Mesendoderm (in vitro differentiated cells): ENCODE data around the gene DIAPH3.

Source experiments
- DNase-seq: peaks from one replicate; pipeline ENCODE4 v3.0.0; 2013
- H2AK5ac ChIP-seq: 2 replicates; pipeline ENCODE4 v1.6.1; 2013; ENCODE audit warnings: low read length, inconsistent platforms
- H2BK120ac ChIP-seq: 2 replicates; pipeline ENCODE4 v1.6.1; 2013; ENCODE audit warnings: low read depth, mild to moderate bottlenecking, low read length, moderate library complexity, mixed read lengths
- H2BK15ac ChIP-seq: replicated peaks from 2 replicates; pipeline ENCODE4 v1.6.1; 2013; ENCODE audit warnings: low read depth, mild to moderate bottlenecking, moderate library complexity
- H2BK5ac ChIP-seq: 2 replicates; pipeline ENCODE4 v1.6.1; 2013; ENCODE audit warnings: low read length, inconsistent platforms
- H3K18ac ChIP-seq: 2 replicates; pipeline ENCODE4 v1.6.1; 2013; ENCODE audit warnings: mild to moderate bottlenecking, low read length, mixed read lengths
- H3K23ac ChIP-seq: one replicate; pipeline ENCODE4 v1.6.1; 2013; ENCODE audit warnings: low read length
- H3K27ac ChIP-seq: 2 replicates; pipeline ENCODE4 v1.5.1; 2013; ENCODE audit warnings: low read depth, mild to moderate bottlenecking, inconsistent platforms, low read length, moderate library complexity
- H3K27me3 ChIP-seq: 2 replicates; pipeline ENCODE4 v1.6.1; 2013; ENCODE audit warnings: low read length, control low read depth, mild to moderate bottlenecking, inconsistent platforms; ENCODE audit not compliant: insufficient read depth, poor library complexity
- H3K36me3 ChIP-seq: 2 replicates; pipeline ENCODE4 v1.6.1; 2013; ENCODE audit warnings: low read length, inconsistent platforms; ENCODE audit not compliant: control insufficient read depth, insufficient read depth
- H3K4ac ChIP-seq: one replicate; pipeline ENCODE4 v1.6.1; 2013; ENCODE audit warnings: low read depth, mild to moderate bottlenecking, low read length, moderate library complexity
- H3K4me1 ChIP-seq: 2 replicates; pipeline ENCODE4 v1.6.1; 2013; ENCODE audit warnings: low read depth, low read length, inconsistent platforms; ENCODE audit not compliant: control insufficient read depth
- H3K4me2 ChIP-seq: 2 replicates; pipeline ENCODE4 v1.6.1; 2013; ENCODE audit warnings: low read length
- H3K4me3 ChIP-seq: 2 replicates; pipeline ENCODE4 v1.5.1; 2013; ENCODE audit warnings: mild to moderate bottlenecking, low read length
- H3K56ac ChIP-seq: one replicate; pipeline ENCODE4 v1.6.1; 2013; ENCODE audit warnings: low read length
- H3K79me1 ChIP-seq: 2 replicates; pipeline ENCODE4 v1.6.1; 2013; ENCODE audit warnings: low read length, inconsistent platforms
- H3K79me2 ChIP-seq: 2 replicates; pipeline ENCODE4 v1.6.1; 2013; ENCODE audit warnings: mild to moderate bottlenecking, low read length; ENCODE audit not compliant: control insufficient read depth, insufficient read depth
- H3K9ac ChIP-seq: 2 replicates; pipeline ENCODE4 v1.6.1; 2013; ENCODE audit warnings: low read length, inconsistent platforms
- H4K5ac ChIP-seq: one replicate; pipeline ENCODE4 v1.6.1; 2013; ENCODE audit warnings: low read length
- H4K8ac ChIP-seq: one replicate; pipeline ENCODE4 v1.6.1; 2013; ENCODE audit warnings: low read depth, mild to moderate bottlenecking, control low read depth, low read length, moderate library complexity
- WGBS: extraction: QIAGEN DNeasy Blood & Tissue Kit; methylation state at CpG from one replicate; pipeline ENCODE4 v1.1.7; 2013; ENCODE audit warnings: low lambda C conversion rate, missing lambda C conversion rate; ENCODE audit not compliant: insufficient coverage; ENCODE audit errors: extremely low coverage; 5-methylcytosine and 5-hydroxymethylcytosine counted together

Gene DIAPH3

DNA sequence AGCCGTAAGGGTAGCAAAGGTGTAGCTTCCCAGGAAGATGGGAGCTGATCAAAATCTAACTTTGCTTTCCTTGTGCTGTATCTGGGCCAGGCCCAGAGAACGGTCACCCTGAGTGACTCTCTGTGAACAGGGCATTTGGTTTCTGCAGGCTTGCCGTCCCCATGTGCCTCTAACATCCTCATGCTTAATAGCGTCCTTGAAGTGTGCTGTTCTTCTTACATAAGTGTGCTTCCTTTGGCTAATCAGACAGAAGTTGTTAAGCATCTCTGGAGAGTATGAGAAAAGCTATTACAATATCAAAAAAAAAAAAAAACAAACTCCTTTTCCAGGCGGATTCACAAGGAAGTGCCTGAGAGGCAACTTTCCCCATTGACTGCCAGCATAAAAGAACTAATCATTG is 503.7 kb downstream of the DIAPH3 start:
- Histone ChIP-seq H3K27me3 (no peaks in the 10 kb centered on the region), H3K4me2 (no peak overlapping the region), H2AK5ac (no peak overlapping the region), H3K4me1 (no peaks in the 10 kb centered on the region), H2BK120ac (no peak overlapping the region), H3K9ac (no peak overlapping the region), H3K18ac (no peak overlapping the region), H3K79me1 (no peaks in the 10 kb centered on the region), H3K27ac (no peak overlapping the region), H2BK5ac (no peak overlapping the region), H3K4me3 (no peak overlapping the region), H4K8ac (no peak overlapping the region), H3K56ac (no peak overlapping the region), H2BK15ac (no peak overlapping the region), H3K4ac (no peak overlapping the region), H3K79me2 (no peaks in the 10 kb centered on the region), H4K5ac (no peak overlapping the region), H3K23ac (no peak overlapping the region), H3K36me3 (no peaks in the 10 kb centered on the region)
- DNase-seq: no peak
- no CpG with 5 or more reads among the region's 5 CpGs for WGBS

- Histone ChIP-seq H2BK15ac (no peak overlapping the region), H2BK120ac (no peak overlapping the region), H3K4ac (no peak overlapping the region), H3K27ac (no peak overlapping the region), H3K9ac (no peak overlapping the region), H3K36me3 (no peaks in the 10 kb centered on the region), H3K56ac (no peak overlapping the region), H3K79me1 (no peaks in the 10 kb centered on the region), H2BK5ac (no peak overlapping the region), H3K4me2 (no peak overlapping the region), H2AK5ac (no peak overlapping the region), H3K27me3 (no peaks in the 10 kb centered on the region), H3K18ac (no peak overlapping the region), H3K79me2 (no peaks in the 10 kb centered on the region), H3K4me3 (no peak overlapping the region), H4K5ac (no peak overlapping the region), H3K4me1 (no peaks in the 10 kb centered on the region), H4K8ac (no peak overlapping the region), H3K23ac (no peak overlapping the region)
- no CpG with 5 or more reads among the region's 6 CpGs for WGBS
- no peak for DNase-seq
Observed at GRCh38 chr13:59658738-59659330, 504.9 kb downstream of the DIAPH3 start.

GRCh38 chr13:59658027-59658737 is 505.5 kb downstream of the DIAPH3 start:
- Histone ChIP-seq H3K27me3 (no peaks in the 10 kb centered on the region), H3K18ac (no peak overlapping the region), H3K23ac (no peak overlapping the region), H3K9ac (no peak overlapping the region), H3K27ac (no peak overlapping the region), H2BK15ac (no peak overlapping the region), H2BK120ac (no peak overlapping the region), H3K79me1 (no peaks in the 10 kb centered on the region), H3K56ac (no peak overlapping the region), H4K8ac (no peak overlapping the region), H3K4me3 (no peak overlapping the region), H3K4me1 (no peaks in the 10 kb centered on the region), H4K5ac (no peak overlapping the region), H3K4me2 (no peak overlapping the region), H2BK5ac (no peak overlapping the region), H3K79me2 (no peaks in the 10 kb centered on the region), H2AK5ac (no peak overlapping the region), H3K4ac (no peak overlapping the region), H3K36me3 (no peaks in the 10 kb centered on the region)
- WGBS: no CpG with 5 or more reads among the region's 12 CpGs
- no peak for DNase-seq

- no peak overlapping the region for H2BK120ac ChIP-seq
- H4K8ac ChIP-seq: no peak overlapping the region
- no peak overlapping the region for H3K56ac ChIP-seq
- H3K36me3 ChIP-seq: no peaks in the 10 kb centered on the region
- no peaks in the 10 kb centered on the region for H3K79me2 ChIP-seq
- no peaks in the 10 kb centered on the region for H3K79me1 ChIP-seq
- no peak overlapping the region for H4K5ac ChIP-seq
- H3K23ac ChIP-seq: no peak overlapping the region
- H3K4me1 ChIP-seq: no peaks in the 10 kb centered on the region
- no peak overlapping the region for H3K9ac ChIP-seq
- no peak overlapping the region for H3K4me3 ChIP-seq
- no peak overlapping the region for H3K4ac ChIP-seq
- no peaks in the 10 kb centered on the region for H3K27me3 ChIP-seq
- H3K27ac ChIP-seq: no peak overlapping the region
- no peak overlapping the region for H3K4me2 ChIP-seq
- H3K18ac ChIP-seq: no peak overlapping the region
- H2BK5ac ChIP-seq: no peak overlapping the region
- DNase-seq: no peak
- no peak overlapping the region for H2AK5ac ChIP-seq
- WGBS: no CpG with 5 or more reads among the region's 2 CpGs
- no peak overlapping the region for H2BK15ac ChIP-seq
Observed at GRCh38 chr13:59653916-59654315, 509.8 kb downstream of the DIAPH3 start.

- no peak overlapping the region for H3K27ac ChIP-seq
- H3K27me3 ChIP-seq: no peaks in the 10 kb centered on the region
- DNase-seq: peak; percentile 30
- H3K79me1 ChIP-seq: no peaks in the 10 kb centered on the region
- H4K8ac ChIP-seq: no peak overlapping the region
- no CpG with 5 or more reads among the region's 5 CpGs for WGBS
- no peak overlapping the region for H2BK15ac ChIP-seq
- no peaks in the 10 kb centered on the region for H3K36me3 ChIP-seq
- H4K5ac ChIP-seq: no peak overlapping the region
- no peak overlapping the region for H3K56ac ChIP-seq
- H2BK5ac ChIP-seq: no peak overlapping the region
- no peak overlapping the region for H2BK120ac ChIP-seq
- no peak overlapping the region for H2AK5ac ChIP-seq
- no peak overlapping the region for H3K9ac ChIP-seq
- no peak overlapping the region for H3K4me2 ChIP-seq
- no peaks in the 10 kb centered on the region for H3K79me2 ChIP-seq
- H3K4me3 ChIP-seq: no peak overlapping the region
- H3K4me1 ChIP-seq: no peaks in the 10 kb centered on the region
- H3K23ac ChIP-seq: no peak overlapping the region
- H3K4ac ChIP-seq: no peak overlapping the region
- no peak overlapping the region for H3K18ac ChIP-seq
Observed at GRCh38 chr13:59651479-59651878, 512.2 kb downstream of the DIAPH3 start.
